ENCODE measurements around the gene TERT.

TERT gene

GRCh38 chr5:1317921-1318565 is 23.2 kb upstream of the TERT start:
- no peak for DNase-seq

GRCh38 chr5:1316588-1317340 is 21.9 kb upstream of the TERT start:
- DNase-seq, result no peak

- peak; percentile 61 for DNase-seq
These were observed 21.1 kb upstream of the TERT start for GRCh38 chr5:1315709-1316587.

- DNase-seq, result no peak
These were observed 20.3 kb upstream of the TERT start for GRCh38 chr5:1315018-1315708.

- no peak for DNase-seq
These were observed 19.7 kb upstream of the TERT start for GRCh38 chr5:1314564-1314982.

- peak; percentile 40 for DNase-seq
These were observed 18.3 kb upstream of the TERT start for GRCh38 chr5:1312993-1313833.

- DNase-seq, result no peak
These were observed 17.3 kb upstream of the TERT start for GRCh38 chr5:1312206-1312605.

GRCh38 chr5:1311439-1312055 is 16.7 kb upstream of the TERT start:
- DNase-seq, result no peak

GRCh38 chr5:1310118-1310517 is 15.2 kb upstream of the TERT start:
- no peak for DNase-seq

- DNase-seq, result no peak
These were observed 9.2 kb upstream of the TERT start for GRCh38 chr5:1304033-1304432.

GRCh38 chr5:1302258-1302657 is 7.4 kb upstream of the TERT start:
- DNase-seq, result no peak

GRCh38 chr5:1300581-1301083 is 5.8 kb upstream of the TERT start:
- no peak for DNase-seq

- DNase-seq, result no peak
These were observed 5.1 kb upstream of the TERT start for GRCh38 chr5:1299961-1300360.

GRCh38 chr5:1299511-1299850 is 4.6 kb upstream of the TERT start:
- DNase-seq, result no peak

- DNase-seq, result no peak
These were observed 4.0 kb upstream of the TERT start for GRCh38 chr5:1298723-1299510.

- DNase-seq, result no peak
These were observed 3.2 kb upstream of the TERT start for GRCh38 chr5:1298067-1298551.

- no peak for DNase-seq
These were observed 2.4 kb upstream of the TERT start for GRCh38 chr5:1297243-1297642.

GRCh38 chr5:1295650-1296037 is 776 bp upstream of the TERT start:
- DNase-seq, result no peak

- DNase-seq, result peak; percentile 25
These were observed 548 bp downstream of the TERT start for GRCh38 chr5:1294206-1294834.

Measured in activated CD4-positive, alpha-beta T cell treated with anti-CD3 and anti-CD28 coated beads for 48 hours (primary cell).